Upper lobe of left lung (tissue), 4 donors: ENCODE data around the gene PRSS33.

Experiments used
- CTCF ChIP-seq, 6 experiments: fragments of 450-650 bp in 4 of 6; fragments of 200-600 bp in 2 of 6; sonication (generic) in 2 of 6; IDR thresholded peaks; one replicate each; pipeline ENCODE4 v1.5.1; 2016 to 2019; ENCODE audit warnings: antibody characterized with exemption in 6 of 6
- POLR2A ChIP-seq, 4 donors: fragments of 450-650 bp; IDR thresholded peaks; one replicate each; pipeline ENCODE4 v1.5.1; 2016 to 2017; ENCODE audit warnings: antibody characterized with exemption in 4 of 4, mild to moderate bottlenecking in 2 of 4
- POLR2AphosphoS5 ChIP-seq, 2 donors: sonication (generic); formaldehyde crosslinking; IDR thresholded peaks; one replicate each; pipeline ENCODE4 v1.5.1; 2017; ENCODE audit warnings: antibody characterized with exemption in 2 of 2

DNA sequence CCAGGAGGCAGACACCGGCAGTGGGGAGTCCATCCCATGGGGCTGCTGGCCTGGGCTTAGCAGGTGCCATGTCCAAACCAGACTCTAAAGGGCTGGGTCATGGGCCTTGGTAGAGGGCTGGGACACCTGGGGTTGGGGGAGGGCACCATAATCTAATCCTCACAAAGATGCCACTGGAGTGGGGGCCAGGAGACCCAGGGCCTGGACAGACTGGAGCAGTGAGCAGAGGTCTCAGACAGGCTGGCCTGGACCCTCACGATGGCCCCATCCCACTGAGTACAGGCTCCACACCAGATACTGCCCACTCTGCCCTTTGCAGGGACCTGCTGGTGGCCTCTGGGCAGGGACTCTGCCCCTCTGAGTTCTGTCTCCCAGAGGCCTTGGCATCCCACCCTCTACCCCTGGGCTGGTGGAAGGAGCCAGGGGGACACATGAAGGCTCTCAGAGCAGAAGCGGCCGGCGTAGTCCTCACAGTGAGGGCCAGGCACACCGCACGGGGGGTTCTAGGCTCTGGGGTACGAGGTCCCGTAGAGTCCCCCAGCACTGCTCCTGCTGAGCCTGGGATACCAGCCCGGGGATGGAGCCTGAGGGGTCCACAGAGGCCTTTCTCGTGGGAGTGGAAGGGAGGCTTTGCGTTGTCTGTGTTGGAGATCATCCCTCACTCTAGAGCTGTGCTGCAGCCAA lies 44.9 kb downstream of the PRSS33 start:
- TF ChIP-seq CTCF (IDR thresholded peaks at IDR 0.05) (no peak), POLR2A (IDR thresholded peaks at IDR 0.05) (no peak), POLR2AphosphoS5 (IDR thresholded peaks at IDR 0.05) (no peak)
